Suprapubic skin (tissue), 4 donors: Measurements from ENCODE around the gene PSAT1.

ENCODE experiments used
- CTCF ChIP-seq, 2 donors: fragments of 200-600 bp in 1 of 2; fragments of 450-650 bp in 1 of 2; sonication (generic) in 1 of 2; IDR thresholded peaks; one replicate each; pipeline ENCODE4 v1.5.1; 2016 to 2019; ENCODE audit warnings: antibody characterized with exemption in 2 of 2, mild to moderate bottlenecking in 1 of 2, moderate library complexity in 1 of 2
- EP300 ChIP-seq: sonication (generic); formaldehyde crosslinking; IDR thresholded peaks from one replicate; pipeline ENCODE4 v1.6.1; 2017; ENCODE audit warnings: antibody characterized with exemption
- POLR2A ChIP-seq, 2 donors: fragments of 450-650 bp; IDR thresholded peaks; one replicate each; pipeline ENCODE4 v1.6.1; 2017; ENCODE audit warnings: antibody characterized with exemption in 2 of 2, mild to moderate bottlenecking in 2 of 2, moderate library complexity in 2 of 2
- POLR2AphosphoS5 ChIP-seq, 3 donors: sonication (generic); formaldehyde crosslinking; IDR thresholded peaks; one replicate each; pipeline ENCODE4 v1.6.1; 2017; ENCODE audit warnings: antibody characterized with exemption in 3 of 3

- TF ChIP-seq CTCF (IDR thresholded peaks at IDR 0.05) (no peak), POLR2A (IDR thresholded peaks at IDR 0.05) (no peak), POLR2AphosphoS5 (IDR thresholded peaks at IDR 0.05) (no peak), EP300 (no peak)
Observed at GRCh38 chr9:78269784-78270183, 27.1 kb upstream of the PSAT1 start.
